SU-DHL-6 (cell line): Measurements from ENCODE around the gene TESK2.
"Not testable (repeated sequence)": the region's sequence is repeated elsewhere in the genome, so short reads cannot be mapped to it uniquely, and the experiment has no call there.

Experiments
- H2AFZ ChIP-seq: fragments of 200-600 bp; sonication (generic); 2 replicates; pipeline ENCODE4 v1.6.1; 2014; ENCODE audit warnings: low read depth, mild to moderate bottlenecking, moderate library complexity, mixed read lengths, antibody characterized with exemption, low read length; ENCODE audit not compliant: severe bottlenecking
- H3F3A ChIP-seq: fragments of 200-600 bp; shearing (Covaris generic); 2 replicates; pipeline ENCODE4 v1.6.0; 2016; ENCODE audit warnings: antibody characterized with exemption, mild to moderate bottlenecking; ENCODE audit not compliant: insufficient read depth
- H3K27ac ChIP-seq: fragments of 200-600 bp; sonication (generic); 2 replicates; pipeline ENCODE4 v1.5.1; 2016; ENCODE audit warnings: low read depth, mild to moderate bottlenecking, low read length, moderate library complexity, mixed read lengths
- H3K27me3 ChIP-seq: fragments of 200-600 bp; sonication (generic), shearing (Covaris generic); 2 replicates; pipeline ENCODE4 v1.6.0; 2014; ENCODE audit warnings: mild to moderate bottlenecking, low read length
- H3K36me3 ChIP-seq: fragments of 200-600 bp; sonication (generic); 2 replicates; pipeline ENCODE4 v1.6.1; 2014; ENCODE audit warnings: mild to moderate bottlenecking, low read length, mixed read lengths
- H3K4me2 ChIP-seq: fragments of 300-600, 200-600 bp; shearing (Covaris generic), sonication (generic); 2 replicates; pipeline ENCODE4 v1.6.0; 2014; ENCODE audit warnings: low read length, low read depth, mild to moderate bottlenecking; ENCODE audit not compliant: poor library complexity, severe bottlenecking
- H3K4me3 ChIP-seq: fragments of 200-600 bp; sonication (generic); 2 replicates; pipeline ENCODE4 v1.5.1; 2014; ENCODE audit warnings: antibody characterized with exemption, low read length, mild to moderate bottlenecking, mixed read lengths; ENCODE audit not compliant: insufficient read depth, poor library complexity, severe bottlenecking
- H3K79me2 ChIP-seq: fragments of 200-600 bp; sonication (generic); 2 replicates; pipeline ENCODE4 v1.6.1; 2014; ENCODE audit warnings: mild to moderate bottlenecking, low read length, moderate library complexity; ENCODE audit not compliant: insufficient read depth
- H3K9ac ChIP-seq: fragments of 200-600 bp; sonication (generic); 2 replicates; pipeline ENCODE4 v1.7.0; 2014; ENCODE audit warnings: mild to moderate bottlenecking, low read length
- H3K9me2 ChIP-seq: fragments of 200-600 bp; sonication (generic); replicated peaks from 2 replicates; pipeline ENCODE4 v1.6.1; 2014; ENCODE audit warnings: low read length; ENCODE audit not compliant: insufficient read depth
- H3K9me3 ChIP-seq: fragments of 200-600 bp; sonication (generic); 2 replicates; pipeline ENCODE4 v1.6.1; 2014; ENCODE audit warnings: low read length, mixed read lengths; ENCODE audit not compliant: insufficient read depth
- H4K20me1 ChIP-seq: fragments of 200-600 bp; sonication (generic); 2 replicates; pipeline ENCODE4 v1.6.1; 2014; ENCODE audit warnings: low read depth, mild to moderate bottlenecking, antibody characterized with exemption, low read length, moderate library complexity, mixed read lengths
- CTCF ChIP-seq: fragments of 200-600 bp; sonication (generic); IDR thresholded peaks from one replicate; pipeline ENCODE4 v1.5.1; 2017; ENCODE audit warnings: antibody characterized with exemption, mild to moderate bottlenecking, low read length, moderate library complexity; ENCODE audit not compliant: insufficient read depth, poor library complexity, severe bottlenecking
- EZH2phosphoT487 ChIP-seq: fragments of 200-600 bp; sonication (generic), shearing (Covaris generic); conservative IDR thresholded peaks from 2 replicates; pipeline ENCODE4 v1.6.1; 2018; ENCODE audit warnings: mild to moderate bottlenecking, antibody characterized with exemption, low read length, moderate library complexity, mixed read lengths

The TESK2 gene

GRCh38 chr1:45364294-45364693 is 126.7 kb downstream of the TESK2 start:
- Histone ChIP-seq H3K36me3 (no peaks in the 10 kb centered on the region), H3K9me2 (no peaks in the 10 kb centered on the region), H3K4me2 (no peak overlapping the region), H3K4me3 (no peak overlapping the region), H3K9me3 (no peaks in the 10 kb centered on the region), H3K27me3 (no peaks in the 10 kb centered on the region), H3F3A (no peaks in the 10 kb centered on the region), H3K79me2 (no peaks in the 10 kb centered on the region), H3K27ac (no peak overlapping the region), H2AFZ (no peak overlapping the region), H4K20me1 (no peaks in the 10 kb centered on the region), H3K9ac (no peak overlapping the region)
- no peak for TF ChIP-seq CTCF
- TF ChIP-seq EZH2phosphoT487 = no peak

- not testable (repeated sequence) for H2AFZ ChIP-seq, H3K36me3 ChIP-seq, H3K27ac ChIP-seq, H3K4me3 ChIP-seq, H3K27me3 ChIP-seq, H3K9me2 ChIP-seq, H3K9me3 ChIP-seq, H3K4me2 ChIP-seq, H3F3A ChIP-seq, H3K9ac ChIP-seq, H4K20me1 ChIP-seq, H3K79me2 ChIP-seq
These were observed 130.0 kb downstream of the TESK2 start for GRCh38 chr1:45360981-45361380.

GRCh38 chr1:45359882-45360513 is 131.0 kb downstream of the TESK2 start:
- Histone ChIP-seq H3K9me3 (no peaks in the 10 kb centered on the region), H3F3A (no peaks in the 10 kb centered on the region), H3K27ac (no peak overlapping the region), H3K9ac (no peak overlapping the region), H3K27me3 (no peaks in the 10 kb centered on the region), H3K79me2 (no peaks in the 10 kb centered on the region), H3K36me3 (no peaks in the 10 kb centered on the region), H3K9me2 (no peaks in the 10 kb centered on the region), H3K4me2 (peak overlapping the region; percentile 24), H2AFZ (peak overlapping the region; percentile 61), H4K20me1 (no peaks in the 10 kb centered on the region), H3K4me3 (no peak overlapping the region)
- TF ChIP-seq EZH2phosphoT487 = no peak
- TF ChIP-seq CTCF = peak; percentile 52

DNA sequence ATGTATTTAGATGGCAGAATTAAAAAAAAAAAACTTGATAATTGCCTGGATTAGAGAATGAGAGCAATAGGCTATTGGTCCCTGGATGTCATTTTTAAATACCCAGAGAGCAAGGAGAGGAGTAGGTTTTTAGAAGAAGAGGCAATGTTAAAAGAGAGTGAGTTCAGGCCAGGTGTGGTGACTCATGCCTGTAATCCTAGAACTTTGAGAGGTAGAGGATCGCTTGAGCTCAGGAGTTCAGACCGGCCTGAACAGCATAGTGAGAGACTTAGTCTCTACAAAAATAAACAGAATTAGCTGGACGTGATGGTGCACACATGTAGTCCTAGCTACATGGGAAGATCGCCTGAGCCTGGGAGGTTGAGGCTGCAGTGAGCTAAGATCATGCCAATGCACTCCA is 134.8 kb downstream of the TESK2 start:
- Histone ChIP-seq H3K4me2 (no peak overlapping the region), H3K27ac (no peak overlapping the region)

More for the DNA sequence above, 134.8 kb downstream of the TESK2 start:
- no peaks in the 10 kb centered on the region for H4K20me1 ChIP-seq
- no peaks in the 10 kb centered on the region for H3K9me3 ChIP-seq
- no peak overlapping the region for H3K9ac ChIP-seq
- H3K9me2 ChIP-seq = no peaks in the 10 kb centered on the region
- no peaks in the 10 kb centered on the region for H3K27me3 ChIP-seq
- TF ChIP-seq CTCF (no peak), EZH2phosphoT487 (no peak)
- H2AFZ ChIP-seq = no peak overlapping the region
- H3K4me3 ChIP-seq = no peak overlapping the region
- no peaks in the 10 kb centered on the region for H3K36me3 ChIP-seq
- H3K79me2 ChIP-seq = no peaks in the 10 kb centered on the region
- H3F3A ChIP-seq = no peaks in the 10 kb centered on the region
